H9 (cell line): ENCODE results near the gene FAT1. TPM values are rescaled to one million over a fixed set of nuclear protein-coding genes. Genes with fewer than 3 reads are reported as not detected.
A peak's percentile ranks its signal among the peaks of the same experiment; 100 is the strongest.

Experiments
- DNase-seq: peaks from one replicate; pipeline ENCODE4 v3.0.0-alpha.2; 2017
- H2AFZ ChIP-seq: one replicate; pipeline ENCODE4 v1.6.1; 2013; ENCODE audit warnings: mild to moderate bottlenecking, low read length, control low read depth, moderate library complexity
- H2AK5ac ChIP-seq: 2 replicates; pipeline ENCODE4 v1.6.1; 2013; ENCODE audit warnings: low read length, control low read depth, mixed read lengths; ENCODE audit not compliant: insufficient read length
- H2BK120ac ChIP-seq: one replicate; pipeline ENCODE4 v1.6.1; 2013; ENCODE audit warnings: low read depth, mild to moderate bottlenecking, low read length, control low read depth, inconsistent platforms; ENCODE audit not compliant: poor library complexity, severe bottlenecking
- H2BK12ac ChIP-seq: 2 replicates; pipeline ENCODE4 v1.6.1; 2013; ENCODE audit warnings: low read length, control low read depth, mixed read lengths, low read depth; ENCODE audit not compliant: insufficient read length
- H2BK15ac ChIP-seq: 2 replicates; pipeline ENCODE4 v1.6.1; 2013; ENCODE audit warnings: low read depth, low read length, control low read depth
- H2BK20ac ChIP-seq: one replicate; pipeline ENCODE4 v1.6.1; 2013; ENCODE audit warnings: low read depth, mild to moderate bottlenecking, low read length, control low read depth, inconsistent platforms; ENCODE audit not compliant: poor library complexity, severe bottlenecking
- H2BK5ac ChIP-seq: 2 replicates; pipeline ENCODE4 v1.6.1; 2013; ENCODE audit warnings: low read length, control low read depth, mixed read lengths; ENCODE audit not compliant: insufficient read length
- H3K14ac ChIP-seq: 2 replicates; pipeline ENCODE4 v1.6.1; 2013; ENCODE audit warnings: low read length, control low read depth; ENCODE audit not compliant: insufficient read depth
- H3K18ac ChIP-seq: 2 replicates; pipeline ENCODE4 v1.6.1; 2013; ENCODE audit warnings: low read depth, mild to moderate bottlenecking, mixed read lengths, low read length, control low read depth; ENCODE audit not compliant: insufficient read length
- H3K23ac ChIP-seq: 2 replicates; pipeline ENCODE4 v1.6.1; 2013; ENCODE audit warnings: low read length, control low read depth, mixed read lengths, low read depth; ENCODE audit not compliant: insufficient read length
- H3K23me2 ChIP-seq: 2 replicates; pipeline ENCODE4 v1.6.1; 2013; ENCODE audit warnings: low read depth, mild to moderate bottlenecking, mixed read lengths, low read length, control low read depth; ENCODE audit not compliant: insufficient read length, poor library complexity, severe bottlenecking
- H3K27ac ChIP-seq: 2 replicates; pipeline ENCODE4 v1.5.1; 2013; ENCODE audit warnings: low read length, control low read depth, mixed read lengths, low read depth; ENCODE audit not compliant: insufficient read length
- H3K27me3 ChIP-seq: 2 replicates; pipeline ENCODE4 v1.6.1; 2013; ENCODE audit warnings: low read length, control low read depth, inconsistent platforms; ENCODE audit not compliant: insufficient read depth
- H3K4ac ChIP-seq: 2 replicates; pipeline ENCODE4 v1.6.1; 2013; ENCODE audit warnings: low read depth, mild to moderate bottlenecking, control low read depth, inconsistent platforms, low read length, moderate library complexity
- H3K4me1 ChIP-seq: 2 replicates; pipeline ENCODE4 v1.6.1; 2013; ENCODE audit warnings: low read length, control low read depth, inconsistent platforms; ENCODE audit not compliant: insufficient read depth
- H3K4me2 ChIP-seq: 2 replicates; pipeline ENCODE4 v1.6.1; 2013; ENCODE audit warnings: low read length, control low read depth, mixed read lengths; ENCODE audit not compliant: insufficient read length, insufficient read depth
- H3K56ac ChIP-seq: 2 replicates; pipeline ENCODE4 v1.6.1; 2013; ENCODE audit warnings: low read depth, mild to moderate bottlenecking, mixed read lengths, low read length, control low read depth; ENCODE audit not compliant: insufficient read length
- H3K79me1 ChIP-seq: 2 replicates; pipeline ENCODE4 v1.6.1; 2013; ENCODE audit warnings: low read depth, mild to moderate bottlenecking, moderate library complexity, low read length, control low read depth, inconsistent platforms; ENCODE audit not compliant: insufficient read depth, poor library complexity, severe bottlenecking
- H3K79me2 ChIP-seq: 2 replicates; pipeline ENCODE4 v1.6.1; 2013; ENCODE audit warnings: low read length, control low read depth, inconsistent platforms; ENCODE audit not compliant: insufficient read depth
- H3K9ac ChIP-seq: 2 replicates; pipeline ENCODE4 v1.6.1; 2013; ENCODE audit warnings: low read length, control low read depth, mixed read lengths; ENCODE audit not compliant: insufficient read length; ENCODE audit errors: extremely low read depth
- H3K9me3 ChIP-seq: one replicate; pipeline ENCODE4 v1.6.1; 2013; ENCODE audit warnings: low read depth, low read length, inconsistent platforms; ENCODE audit not compliant: control insufficient read depth
- H3T11ph ChIP-seq: one replicate; pipeline ENCODE4 v1.6.1; 2013; ENCODE audit warnings: mild to moderate bottlenecking, low read length, control low read depth, inconsistent platforms
- H4K20me1 ChIP-seq: one replicate; pipeline ENCODE4 v1.6.1; 2013; ENCODE audit not compliant: control insufficient read depth, insufficient read length, insufficient read depth
- H4K5ac ChIP-seq: 2 replicates; pipeline ENCODE4 v1.6.1; 2013; ENCODE audit warnings: low read depth, mild to moderate bottlenecking, mixed read lengths, low read length, control low read depth; ENCODE audit not compliant: insufficient read length
- H4K8ac ChIP-seq: replicated peaks from 2 replicates; pipeline ENCODE4 v1.6.1; 2013; ENCODE audit warnings: low read length, control low read depth, mixed read lengths, low read depth; ENCODE audit not compliant: insufficient read length
- H4K91ac ChIP-seq: 2 replicates; pipeline ENCODE4 v1.6.1; 2013; ENCODE audit warnings: low read depth, mild to moderate bottlenecking, moderate library complexity, mixed read lengths, low read length, control low read depth; ENCODE audit not compliant: insufficient read length
- H3K27ac Mint-ChIP-seq, 3 experiments: 2 replicates in 2 of 3; 3 replicates in 1 of 3; pipeline ENCODE4 v1.8.0; 2020 to 2021; ENCODE audit warnings: mixed read lengths in 3 of 3, mild to moderate bottlenecking in 1 of 3, moderate library complexity in 1 of 3
- H3K27me3 Mint-ChIP-seq: 2 replicates; pipeline ENCODE4 v1.8.0; 2021; ENCODE audit warnings: low read depth, mild to moderate bottlenecking, moderate library complexity, mixed read lengths
- H3K36me3 Mint-ChIP-seq, 3 experiments: 2 replicates in 2 of 3; 3 replicates in 1 of 3; pipeline ENCODE4 v1.8.0; 2020 to 2021; ENCODE audit warnings: low read depth in 3 of 3, mixed read lengths in 3 of 3; ENCODE audit not compliant: insufficient read depth in 1 of 3
- H3K4me1 Mint-ChIP-seq, 2 experiments: 2 replicates each; pipeline ENCODE4 v1.8.0; 2020; ENCODE audit warnings: mixed read lengths in 2 of 2
- H3K4me3 Mint-ChIP-seq, 2 experiments: 2 replicates in 1 of 2; 3 replicates in 1 of 2; pipeline ENCODE4 v1.8.0; 2020 to 2021; ENCODE audit warnings: mild to moderate bottlenecking in 2 of 2, mixed read lengths in 2 of 2, moderate library complexity in 1 of 2
- H3K9me3 Mint-ChIP-seq, 2 experiments: 2 replicates in 1 of 2; 3 replicates in 1 of 2; pipeline ENCODE4 v1.8.0; 2020; ENCODE audit warnings: mild to moderate bottlenecking in 2 of 2, mixed read lengths in 2 of 2, moderate library complexity in 1 of 2
- CTCF ChIP-seq: fragments of 200-600 bp; sonication (generic); conservative IDR thresholded peaks from 3 replicates; pipeline ENCODE4 v1.8.0; 2021; ENCODE audit warnings: antibody characterized with exemption, mild to moderate bottlenecking
- WGBS: extraction: QIAGEN DNeasy Blood & Tissue Kit; methylation state at CpG from one replicate; pipeline ENCODE4 v1.1.7; 2013; ENCODE audit warnings: missing lambda C conversion rate, low lambda C conversion rate, mixed read lengths; ENCODE audit not compliant: insufficient read length; ENCODE audit errors: extremely low coverage; 5-methylcytosine and 5-hydroxymethylcytosine counted together
- total RNA-seq: library from RNA; stranded (reverse); gene quantifications from 2 replicates; pipeline ENCODE4 v1.2.1, GENCODE V29; 2021

Gene FAT1
- total RNA-seq, 1 experiment from 2014 or later = 173 TPM

GRCh38 chr4:186724864-186725468 lies 1.3 kb upstream of the FAT1 start:
- Histone ChIP-seq H3K4me1 (no peaks in the 10 kb centered on the region; the same call in 1 of the 2 replicates), H2BK12ac (no peak overlapping the region), H3K18ac (no peak overlapping the region), H4K91ac (no peak overlapping the region), H3K79me2 (peaks cover 3% of the 10 kb centered on the region), H4K8ac (no peak overlapping the region), H4K20me1 (no peaks in the 10 kb centered on the region), H3K4ac (no peak overlapping the region), H3K23ac (no peak overlapping the region), H3K9me3 (no peaks in the 10 kb centered on the region), H2BK15ac (no peak overlapping the region), H2AFZ (no peak overlapping the region), H2BK20ac (no peak overlapping the region), H3K23me2 (peaks cover 18% of the 10 kb centered on the region), H3K27ac (no peak overlapping the region), H2BK5ac (no peak overlapping the region), H3K56ac (no peak overlapping the region), H2BK120ac (no peak overlapping the region), H3K79me1 (no peaks in the 10 kb centered on the region), H2AK5ac (no peak overlapping the region), H3K14ac (peak overlapping the region; percentile 54; the same call in 1 of the 2 replicates), H4K5ac (no peak overlapping the region), H3K27me3 (no peaks in the 10 kb centered on the region; the same call in 1 of the 2 replicates), H3K9ac (peak overlapping the region; percentile 69), H3K4me2 (peak overlapping the region; percentile 92), H3T11ph (no peak overlapping the region)
- no CpG with 5 or more reads among the region's 19 CpGs for WGBS
- Mint-ChIP-seq H3K27me3 (peaks cover 13% of the 10 kb centered on the region), H3K36me3 (peaks cover 0 to 5% (median 0%) of the 10 kb centered on the region in 3 experiments; a peak in 2 of 7 replicates), H3K27ac (peak overlapping the region; percentile 95 to 97 (median 97)), H3K4me3 (peak overlapping the region; percentile 92 to 98), H3K4me1 (peaks cover 35 to 46% of the 10 kb centered on the region in 2 experiments), H3K9me3 (peaks cover 3 to 4% of the 10 kb centered on the region in 2 experiments; a peak in 3 of 5 replicates)
- TF ChIP-seq CTCF = no peak
- DNase-seq = no peak
